Mucosa of descending colon (tissue), 3 donors: ENCODE measurements around the gene BIN2. TPM values are rescaled to one million over a fixed set of nuclear protein-coding genes. Genes with fewer than 3 reads are reported as not detected.
A peak's percentile ranks its signal among the peaks of the same experiment; 100 is the strongest.
"Not testable (repeated sequence)": the region's sequence is repeated elsewhere in the genome, so short reads cannot be mapped to it uniquely, and the experiment has no call there.

Source experiments
- ATAC-seq: fragments of 200-7000 bp; cut with Tn5 transposase; one replicate; pipeline ENCODE4 v1.9.1; 2020; ENCODE audit warnings: mild to moderate bottlenecking, moderate library complexity
- DNase-seq, 3 donors: peaks; one replicate each; pipeline ENCODE4 v3.0.0-alpha.2; 2020
- H3K36me3 ChIP-seq: fragments of 200-600 bp; one replicate; pipeline ENCODE4 v1.8.0; 2021; ENCODE audit warnings: low read depth, mild to moderate bottlenecking
- H3K4me1 ChIP-seq: fragments of 200-600 bp; one replicate; pipeline ENCODE4 v1.8.0; 2021; ENCODE audit warnings: low read depth, mild to moderate bottlenecking
- H3K4me3 ChIP-seq: fragments of 200-600 bp; one replicate; pipeline ENCODE4 v1.8.0; 2021; ENCODE audit warnings: mild to moderate bottlenecking
- H3K9me3 ChIP-seq: fragments of 200-600 bp; one replicate; pipeline ENCODE4 v1.8.0; 2021; ENCODE audit warnings: mild to moderate bottlenecking
- intact Hi-C, 2 donors: fragments of 100-400 bp; cut with DNase I in 1 of 2; cut with micrococcal nuclease in 1 of 2; formaldehyde crosslinking; loops; one replicate each; pipeline versions ENCODE4 v1.11.0 to v1.11.1; 2022; cut with DNase I, micrococcal nuclease
- total RNA-seq, 3 donors: library from RNA; stranded (reverse); fragmentation: NEBNext Ultra II Directional in 2 of 3; extraction: Animal tissue kit (Norgen Biotek cat#: 25700) in 2 of 3; gene quantifications; one replicate each; pipeline versions ENCODE4 v1.2.1 to v1.2.4, GENCODE V29; 2021 to 2023
- TF ChIP-seq, protein P1 (sequence below): fragments of 200-600 bp; IDR thresholded peaks from one replicate; pipeline ENCODE4 v1.8.0; 2022; ENCODE audit warnings: antibody characterized with exemption, mild to moderate bottlenecking
- donor health status: DM: no; HTN: no; CAD: no; lungs with moderate emphysema.
- donor health status: DM: no; HTN: no; CAD: no.
- donor health status: DM: no; HTN: yes; CAD: no.

The BIN2 gene
- total RNA-seq, 3 donors from 2014 or later: 5.6 to 9.8 (median 7.3) TPM

- intact Hi-C loops: loop anchor here in 1 of 2 donors (10.0 kb wide), 1 partner anchor 531 kb away; no protein-coding TSS in a partner anchor
- TF ChIP-seq, protein P1, sequence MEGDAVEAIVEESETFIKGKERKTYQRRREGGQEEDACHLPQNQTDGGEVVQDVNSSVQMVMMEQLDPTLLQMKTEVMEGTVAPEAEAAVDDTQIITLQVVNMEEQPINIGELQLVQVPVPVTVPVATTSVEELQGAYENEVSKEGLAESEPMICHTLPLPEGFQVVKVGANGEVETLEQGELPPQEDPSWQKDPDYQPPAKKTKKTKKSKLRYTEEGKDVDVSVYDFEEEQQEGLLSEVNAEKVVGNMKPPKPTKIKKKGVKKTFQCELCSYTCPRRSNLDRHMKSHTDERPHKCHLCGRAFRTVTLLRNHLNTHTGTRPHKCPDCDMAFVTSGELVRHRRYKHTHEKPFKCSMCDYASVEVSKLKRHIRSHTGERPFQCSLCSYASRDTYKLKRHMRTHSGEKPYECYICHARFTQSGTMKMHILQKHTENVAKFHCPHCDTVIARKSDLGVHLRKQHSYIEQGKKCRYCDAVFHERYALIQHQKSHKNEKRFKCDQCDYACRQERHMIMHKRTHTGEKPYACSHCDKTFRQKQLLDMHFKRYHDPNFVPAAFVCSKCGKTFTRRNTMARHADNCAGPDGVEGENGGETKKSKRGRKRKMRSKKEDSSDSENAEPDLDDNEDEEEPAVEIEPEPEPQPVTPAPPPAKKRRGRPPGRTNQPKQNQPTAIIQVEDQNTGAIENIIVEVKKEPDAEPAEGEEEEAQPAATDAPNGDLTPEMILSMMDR: no peak
- Histone ChIP-seq H3K4me1 (no peaks in the 10 kb centered on the region), H3K36me3 (no peaks in the 10 kb centered on the region), H3K9me3 (no peaks in the 10 kb centered on the region), H3K4me3 (no peak overlapping the region)
- DNase-seq: no peak
- ATAC-seq: no peak
Measured at GRCh38 chr12:51345681-51346080, 21.7 kb upstream of the BIN2 start.

DNA sequence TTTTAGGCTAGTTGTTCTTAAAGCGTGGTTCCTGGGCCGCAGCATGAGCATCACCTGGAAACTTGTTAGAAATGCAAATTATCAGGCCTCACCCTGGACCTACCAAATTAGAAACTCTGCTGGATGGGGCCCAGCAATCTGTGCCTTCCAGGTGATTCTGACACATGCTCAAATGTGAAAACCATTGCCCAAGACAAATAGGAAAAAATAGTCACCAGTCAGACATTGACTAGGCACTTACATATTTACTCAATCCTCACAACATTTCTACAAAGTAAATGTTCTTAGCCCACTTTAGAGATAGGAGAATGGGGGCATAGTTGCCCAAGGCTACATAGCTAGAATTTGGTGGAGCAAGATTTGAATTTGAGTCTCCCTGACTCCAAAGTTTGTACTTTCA is 19.2 kb upstream of the BIN2 start:
- DNase-seq (no peak), ATAC-seq (no peak)
- intact Hi-C loops: loop anchor here in 1 of 2 donors (10.0 kb wide), 1 partner anchor 528 kb away; no protein-coding TSS in a partner anchor
- H3K4me1 ChIP-seq: no peaks in the 10 kb centered on the region
- H3K36me3 ChIP-seq: no peaks in the 10 kb centered on the region
- TF ChIP-seq, protein P1: no peak
- H3K4me3 ChIP-seq: no peak overlapping the region
- H3K9me3 ChIP-seq: no peaks in the 10 kb centered on the region

- ATAC-seq: no peak
Measured at GRCh38 chr12:51342416-51342815, 18.4 kb upstream of the BIN2 start.

GRCh38 chr12:51341251-51342007 is 17.5 kb upstream of the BIN2 start:
- Histone ChIP-seq H3K9me3 (no peaks in the 10 kb centered on the region), H3K4me3 (no peak overlapping the region), H3K36me3 (no peaks in the 10 kb centered on the region), H3K4me1 (no peaks in the 10 kb centered on the region)
- peak in 2 of 3 donors; percentile 66 to 90 for DNase-seq
- peak; percentile 96 for ATAC-seq
- TF ChIP-seq, protein P1: peak; percentile 91
- intact Hi-C loops: loop anchor here in 1 of 2 donors (10.0 kb wide), 1 partner anchor 527 kb away; no protein-coding TSS in a partner anchor

More at GRCh38 chr12:51342416-51342815, 18.4 kb upstream of the BIN2 start:
- Histone ChIP-seq H3K9me3 (no peaks in the 10 kb centered on the region), H3K4me1 (no peaks in the 10 kb centered on the region), H3K36me3 (no peaks in the 10 kb centered on the region), H3K4me3 (no peak overlapping the region)
- DNase-seq: no peak
- TF ChIP-seq, protein P1: no peak
- intact Hi-C loops: loop anchor here in 1 of 2 donors (10.0 kb wide), 1 partner anchor 528 kb away; no protein-coding TSS in a partner anchor

DNA sequence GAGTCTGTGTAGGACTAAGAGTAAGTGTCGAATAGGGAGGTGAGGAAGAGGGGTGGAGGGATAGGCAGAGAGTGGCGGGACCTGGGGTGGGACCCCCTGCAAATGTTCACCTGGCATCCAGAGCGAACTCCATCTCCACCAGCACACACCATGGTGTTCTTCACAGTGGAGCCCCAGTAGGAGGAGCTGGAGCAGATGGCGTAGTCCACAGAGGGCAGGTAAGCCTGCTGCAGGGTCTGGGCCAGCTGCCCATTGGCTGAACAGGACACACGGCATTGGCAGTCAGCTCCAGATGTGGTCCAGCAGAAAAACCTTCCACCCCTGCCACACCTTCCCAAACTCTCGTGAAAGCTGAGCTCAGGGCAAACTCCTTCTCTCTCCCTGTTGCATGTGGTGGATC is 15.8 kb upstream of the BIN2 start:
- Histone ChIP-seq H3K4me3 (no peak overlapping the region), H3K4me1 (no peaks in the 10 kb centered on the region), H3K9me3 (no peaks in the 10 kb centered on the region), H3K36me3 (no peaks in the 10 kb centered on the region)
- DNase-seq: no peak
- TF ChIP-seq, protein P1: no peak
- ATAC-seq: no peak
- intact Hi-C loops: loop anchor here in 1 of 2 donors (10.0 kb wide), 1 partner anchor 525 kb away; no protein-coding TSS in a partner anchor

DNA sequence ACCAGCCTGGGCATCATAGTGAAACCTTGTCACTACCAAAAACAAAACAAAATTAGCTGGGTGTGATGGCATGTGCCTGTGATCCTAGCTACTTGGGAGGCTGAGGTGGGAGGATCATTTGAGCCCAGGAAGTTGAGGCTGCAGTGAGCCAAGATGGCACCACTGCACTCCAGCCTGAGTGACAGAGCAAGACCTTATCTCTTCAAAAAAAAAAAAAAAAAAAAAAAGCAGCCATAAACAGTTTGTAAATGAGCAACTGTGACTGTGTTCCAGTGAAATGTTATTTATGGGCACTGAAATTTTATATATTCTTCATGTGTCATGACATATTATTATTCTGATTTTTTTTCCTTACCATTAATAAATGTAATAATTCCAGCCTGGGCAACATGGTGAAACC is 13.4 kb upstream of the BIN2 start:
- intact Hi-C loops, H3K4me3 ChIP-seq, H3K4me1 ChIP-seq, DNase-seq, H3K36me3 ChIP-seq, H3K9me3 ChIP-seq, ATAC-seq: not testable (repeated sequence)
